K562 (cell line): ENCODE measurements around the gene PAFAH2.

ENCODE experiments used
- BRCA1 ChIP-seq, 2 experiments: fragments of 450-650 bp in 1 of 2; sonication (generic) in 1 of 2; formaldehyde crosslinking in 1 of 2; IDR thresholded peaks; 2 replicates each; pipeline versions ENCODE4 v1.5.0 to v1.6.1; 2017 to 2020; ENCODE audit warnings: mild to moderate bottlenecking in 1 of 2, missing genetic modification reagents in 1 of 2
- CHD7 ChIP-seq: fragments of 200-600 bp; sonication (generic); IDR thresholded peaks from one replicate; pipeline ENCODE4 v1.6.1; 2012; ENCODE audit warnings: mild to moderate bottlenecking, low read depth, low read length, inconsistent platforms
- CTCF ChIP-seq, 3 experiments: IDR thresholded peaks in 2 of 3; conservative IDR thresholded peaks in 1 of 3; 2 replicates each; pipeline ENCODE4 v1.5.1; 2011 to 2012; ENCODE audit warnings: low read length in 3 of 3, mild to moderate bottlenecking in 3 of 3, control low read depth in 2 of 3, improper control_type of control experiment in 1 of 3, inconsistent platforms in 1 of 3, low read depth in 1 of 3, mixed read lengths in 1 of 3, moderate library complexity in 1 of 3; ENCODE audit not compliant: insufficient read depth in 2 of 3
- ETV6 ChIP-seq, 3 experiments: fragments of 150-350 bp in 1 of 3; sonication (generic) in 1 of 3; formaldehyde crosslinking in 1 of 3; IDR thresholded peaks; 2 replicates each; pipeline versions ENCODE4 v1.6.1 to v1.8.0; 2014 to 2022; ENCODE audit warnings: borderline replicate concordance in 2 of 3, low read depth in 2 of 3, antibody characterized with exemption in 1 of 3, low read length in 1 of 3, mild to moderate bottlenecking in 1 of 3, missing genetic modification reagents in 1 of 3
- GABPA ChIP-seq: fragments of 200-800 bp; sonication (Bioruptor generic); conservative IDR thresholded peaks from 2 replicates; pipeline ENCODE4 v1.6.1; 2016; ENCODE audit warnings: low read depth, missing genetic modification characterization, missing compliant biosample characterization
- POU5F1 ChIP-seq: fragments of 150-350 bp; IDR thresholded peaks from 2 replicates; pipeline ENCODE4 v1.6.1; 2014; ENCODE audit warnings: borderline replicate concordance, low read length, low read depth, mild to moderate bottlenecking; ENCODE audit not compliant: partially characterized antibody
- ZBTB1 ChIP-seq: sonication (generic); formaldehyde crosslinking; IDR thresholded peaks from 2 replicates; pipeline ENCODE4 v1.8.1; 2023; ENCODE audit warnings: missing genetic modification reagents, low read depth, mild to moderate bottlenecking, borderline replicate concordance

- TF ChIP-seq BRCA1 (IDR thresholded peaks at IDR 0.05): no peak
- TF ChIP-seq BRCA1 (CRISPR knock-in tag; IDR thresholded peaks at IDR 0.05): no peak
- no peak for TF ChIP-seq GABPA
- no peak for TF ChIP-seq POU5F1
- TF ChIP-seq CHD7: no peak
- no peak for TF ChIP-seq CTCF (IDR thresholded peaks at IDR 0.05 in 2 of 3, conservative IDR thresholded peaks at IDR 0.05 in 1 of 3; ENCODE audit: insufficient read depth in 2 of 3, low read depth in 1 of 3, low read length in 3 of 3)
- TF ChIP-seq ZBTB1 (CRISPR knock-in tag): no peak
- TF ChIP-seq ETV6 (IDR thresholded peaks at IDR 0.05; ENCODE audit: borderline replicate concordance in 1 of 2, low read depth in 2 of 2, low read length in 1 of 2): no peak
- TF ChIP-seq ETV6 (CRISPR knock-in tag; IDR thresholded peaks at IDR 0.05; ENCODE audit: borderline replicate concordance): no peak
Observed at GRCh38 chr1:25929016-25929415, 68.8 kb downstream of the PAFAH2 start.
